OCI-M2 (cell line): ENCODE results near the gene LRRN3.

Experiments
- DNase-seq: peaks from one replicate; lab custom pipeline; 2025; ENCODE audit not compliant: unreplicated experiment; lab: John Stamatoyannopoulos, UW

LRRN3 gene

GRCh38 chr7:111077001-111077400 is 13.9 kb upstream of the LRRN3 start:
- DNase-seq: no peak

GRCh38 chr7:111080495-111081105 is 10.3 kb upstream of the LRRN3 start:
- no peak for DNase-seq

- DNase-seq: no peak
These were observed 9.2 kb upstream of the LRRN3 start for GRCh38 chr7:111081546-111082267.

- DNase-seq: no peak
These were observed 8.6 kb upstream of the LRRN3 start for GRCh38 chr7:111082351-111082750.

DNA sequence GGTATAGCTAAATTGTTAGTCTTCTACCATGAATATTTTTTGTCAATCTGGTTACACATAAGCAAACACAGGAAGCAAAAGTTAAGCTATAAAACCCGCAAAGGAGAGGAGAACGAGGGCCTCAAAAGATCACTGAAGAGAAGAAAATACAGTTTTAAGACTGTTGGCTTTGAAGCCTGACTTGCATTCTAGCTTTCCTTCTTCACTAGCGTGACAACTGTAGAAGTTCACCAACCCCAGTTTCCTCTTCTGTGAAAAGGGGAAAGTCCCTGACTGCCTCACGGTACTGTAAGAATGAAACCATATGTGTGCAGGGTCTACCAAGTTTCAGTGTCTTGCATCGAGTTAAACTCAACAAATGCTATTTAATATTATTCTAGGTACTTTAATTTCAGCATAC is 7.5 kb upstream of the LRRN3 start:
- no peak for DNase-seq

GRCh38 chr7:111085356-111085755 is 5.6 kb upstream of the LRRN3 start:
- DNase-seq: no peak

- no peak for DNase-seq
These were observed 4.4 kb upstream of the LRRN3 start for GRCh38 chr7:111086532-111086931.

- no peak for DNase-seq
These were observed 2.6 kb upstream of the LRRN3 start for GRCh38 chr7:111088328-111088727.

DNA sequence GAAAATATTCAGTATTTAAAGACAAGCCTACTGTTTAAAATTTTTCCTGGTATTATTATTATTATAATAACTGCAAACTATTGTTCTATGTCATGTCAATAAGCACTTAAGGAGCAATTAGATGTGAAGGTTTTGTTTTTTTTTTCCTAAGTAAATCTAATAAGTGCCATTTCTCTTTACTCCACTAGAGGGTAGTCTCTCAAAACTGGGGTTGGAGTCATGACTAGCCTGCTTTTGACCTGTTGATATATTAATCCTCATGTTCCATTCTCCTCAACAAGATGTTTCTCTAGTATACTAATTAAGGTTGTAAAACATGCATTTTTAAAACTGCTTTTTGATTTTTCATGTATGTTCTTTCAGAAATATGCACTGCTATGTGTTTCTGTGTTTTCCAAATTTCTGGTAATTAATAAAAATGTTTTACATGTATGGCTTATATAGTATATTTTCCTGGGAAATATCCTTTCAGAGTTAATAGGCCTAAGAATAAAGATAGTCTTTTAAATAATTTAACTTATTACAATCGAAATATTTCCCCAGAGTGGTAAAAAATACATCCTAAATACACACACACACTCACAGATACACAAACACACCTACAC is 1.0 kb upstream of the LRRN3 start:
- DNase-seq: no peak

DNA sequence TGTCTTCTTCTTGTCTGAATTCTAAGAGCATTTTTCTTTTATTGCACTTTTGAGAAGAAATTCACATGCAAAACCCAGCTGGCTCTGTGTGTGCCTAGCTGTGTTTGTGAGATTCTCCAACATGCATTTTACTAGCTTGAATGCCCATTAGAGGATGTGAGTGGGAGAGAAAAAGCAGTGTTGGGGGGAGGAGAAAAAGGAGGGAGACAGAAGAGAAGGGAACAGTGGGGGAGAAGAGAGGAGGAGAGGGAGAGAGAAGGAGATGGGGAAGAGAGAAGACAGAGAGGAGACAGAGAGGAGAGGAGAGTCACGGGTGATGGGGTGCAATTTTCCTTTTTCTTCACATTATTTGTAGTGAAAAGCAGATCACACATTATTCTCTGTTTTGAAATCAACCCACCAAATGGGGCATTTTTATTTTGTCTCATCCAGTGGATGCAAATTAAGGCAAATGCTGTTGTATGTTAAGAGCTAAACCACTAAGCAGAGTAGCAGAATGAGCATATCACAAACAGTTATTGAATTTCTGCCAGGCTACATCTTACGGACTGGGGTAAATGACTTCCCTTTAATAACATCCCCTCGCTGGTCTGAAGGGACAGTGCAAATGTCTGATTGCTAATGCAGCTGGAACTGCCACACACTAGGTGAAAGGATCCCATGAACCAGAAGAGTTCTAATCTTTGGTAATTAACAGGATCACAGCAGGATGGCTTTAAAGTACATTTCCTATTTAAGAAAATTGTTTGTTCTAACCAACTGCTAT is 849 bp downstream of the LRRN3 start:
- no peak for DNase-seq

DNA sequence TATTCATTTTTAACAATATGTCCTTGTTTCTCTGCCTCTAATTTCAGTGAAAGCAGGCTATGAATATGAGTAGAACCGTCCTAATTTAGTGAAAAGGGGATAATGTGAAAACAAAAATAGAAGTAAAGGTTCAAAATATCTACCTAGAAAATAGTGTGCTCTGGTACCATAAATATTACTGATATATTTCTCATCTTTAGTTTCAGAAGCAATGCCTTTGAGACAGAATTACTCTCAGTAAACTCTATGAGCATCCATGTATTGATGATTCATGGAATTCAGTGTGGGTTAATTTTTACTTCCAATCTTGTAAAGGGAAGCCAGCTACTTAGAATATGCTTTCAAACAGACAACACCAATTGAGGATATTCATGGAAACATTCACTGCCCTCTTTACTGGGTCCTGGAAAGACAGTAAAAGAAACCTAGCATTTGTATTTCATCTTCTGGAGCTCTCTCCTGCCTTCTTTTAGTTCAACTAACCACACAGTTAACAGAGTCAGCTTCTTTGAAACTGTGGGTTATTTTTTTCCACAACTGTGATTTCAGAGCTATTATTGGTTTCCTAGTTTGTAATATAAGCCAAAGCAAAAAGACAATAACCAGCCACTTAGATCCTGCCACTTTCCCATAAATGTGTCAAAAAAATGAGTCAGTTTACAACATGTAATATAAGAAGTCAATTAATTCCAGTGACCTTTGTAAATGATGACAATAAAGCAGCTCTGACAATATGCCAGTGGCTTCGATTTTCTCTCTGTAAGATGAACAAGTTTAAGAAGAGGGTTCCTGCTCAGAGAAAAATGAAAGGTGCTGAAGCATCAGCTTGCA is 1.7 kb downstream of the LRRN3 start:
- DNase-seq: no peak

- no peak for DNase-seq
These were observed 2.6 kb downstream of the LRRN3 start for GRCh38 chr7:111093496-111093895.

DNA sequence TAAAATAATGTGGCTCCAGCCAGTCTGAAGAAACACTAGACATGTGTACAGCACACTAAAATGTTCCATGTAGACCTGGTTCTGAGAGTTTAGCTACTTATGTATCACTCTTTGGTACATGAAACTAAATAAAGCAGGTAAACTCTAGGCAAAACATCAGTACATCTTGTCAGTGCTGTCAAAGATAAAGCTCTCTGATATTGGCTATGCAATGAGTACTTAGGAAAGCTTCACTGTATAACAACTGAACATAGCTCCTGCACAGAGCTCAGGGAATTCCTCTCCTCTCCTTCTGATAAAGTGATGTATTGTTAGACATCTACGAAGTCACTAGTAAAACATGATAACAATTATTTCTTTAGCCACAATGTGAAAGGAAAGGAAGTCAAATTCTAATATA is 3.5 kb downstream of the LRRN3 start:
- no peak for DNase-seq

DNA sequence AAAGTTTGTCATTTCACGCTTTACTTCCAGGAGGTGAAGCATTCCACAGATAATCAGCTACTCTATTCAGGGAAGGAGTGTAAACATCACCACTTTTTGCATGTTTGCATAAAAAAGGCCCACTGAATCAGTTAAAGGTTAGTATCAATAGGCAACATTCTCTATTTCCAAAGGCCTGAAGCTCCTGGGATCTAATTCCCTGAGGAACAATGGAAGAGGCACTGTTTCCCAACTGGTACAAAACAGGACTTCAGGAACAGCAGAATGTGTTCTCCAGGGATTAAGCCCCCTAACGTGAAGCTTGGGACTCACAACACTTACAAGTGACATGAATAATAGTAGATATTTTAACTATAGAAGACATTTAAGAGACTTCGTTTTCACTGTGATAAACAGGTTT is 6.1 kb downstream of the LRRN3 start:
- DNase-seq: no peak

DNA sequence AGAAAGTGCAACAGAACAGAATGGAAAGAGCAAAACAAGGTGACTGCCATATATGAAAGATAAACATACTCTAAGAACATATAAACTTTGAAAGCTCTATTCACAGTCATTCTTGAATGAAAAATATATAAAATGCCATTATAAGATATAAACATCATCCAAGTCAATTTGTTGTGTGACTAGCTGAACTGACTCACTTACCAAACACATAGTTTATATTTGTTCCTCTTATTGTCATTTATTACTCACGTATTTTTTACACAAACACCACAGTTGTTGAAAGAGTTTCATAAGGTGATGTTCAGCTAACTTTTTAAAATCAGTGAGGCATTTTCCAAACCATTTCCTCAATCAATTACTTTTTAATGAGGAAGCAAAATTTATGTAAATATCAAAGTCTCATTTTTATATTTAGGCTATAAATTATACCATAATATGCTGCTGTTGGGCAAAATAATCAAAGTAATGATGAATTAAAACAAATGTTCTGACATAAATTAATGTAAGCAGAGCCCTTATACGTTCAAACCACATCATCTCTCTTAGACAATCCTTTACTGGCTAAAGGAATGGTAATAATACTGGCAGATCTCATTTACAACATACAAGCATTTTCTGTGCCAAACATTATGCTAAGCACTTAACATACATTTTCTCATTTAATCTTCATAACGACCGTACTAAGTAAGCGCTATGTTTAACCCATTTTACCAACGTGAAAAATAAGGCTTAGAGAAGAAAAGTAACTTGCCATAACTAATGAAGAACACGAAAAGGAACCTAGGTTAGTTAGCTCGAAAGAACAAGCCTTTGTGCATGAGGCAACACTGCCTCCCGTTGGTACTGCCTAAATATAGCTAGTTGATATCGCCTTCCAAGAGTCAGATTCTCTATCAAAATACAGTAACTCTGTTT is 7.3 kb downstream of the LRRN3 start:
- no peak for DNase-seq

GRCh38 chr7:111098926-111099250 is 8.0 kb downstream of the LRRN3 start:
- DNase-seq: no peak

GRCh38 chr7:111101856-111102646 is 11.1 kb downstream of the LRRN3 start:
- no peak for DNase-seq

DNA sequence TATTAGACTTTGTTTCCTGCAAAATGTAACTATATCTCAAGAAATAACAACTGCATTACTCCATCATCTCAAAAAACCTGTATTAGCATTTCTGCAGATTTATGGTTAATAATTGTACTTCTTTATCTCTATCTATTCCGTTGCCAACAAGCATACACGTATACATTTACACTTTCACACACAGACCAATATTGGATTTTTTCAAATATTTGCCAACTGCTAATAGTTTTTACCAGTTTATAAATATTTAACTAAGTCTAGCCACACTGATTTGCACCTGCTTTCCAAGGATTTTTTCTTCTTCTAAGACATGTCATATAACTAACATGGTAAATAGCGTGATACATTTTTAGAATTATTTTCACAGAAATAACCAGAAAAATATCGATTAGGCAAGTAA is 12.2 kb downstream of the LRRN3 start:
- no peak for DNase-seq

- DNase-seq: no peak
These were observed 12.8 kb downstream of the LRRN3 start for GRCh38 chr7:111103678-111104274.
